HCT116 (cell line): ENCODE results near the gene ERMAP. TPM values are rescaled to one million over a fixed set of nuclear protein-coding genes. Genes with fewer than 3 reads are reported as not detected.

ENCODE experiments used
- ATAC-seq: fragments of 200-7000 bp; cut with Tn5 transposase; 2 replicates; pipeline ENCODE4 v1.9.1; 2020; ENCODE audit warnings: mild to moderate bottlenecking, moderate library complexity
- BruUV-seq: library from RNA; stranded (reverse); fragments of 400-500 nt; replicated peaks from 2 replicates; lab custom pipeline; 2021; lab: Mats Ljungman, UMichigan
- CTCF ChIA-PET: fragments of 300-600 bp; sonication (Branson Sonifier 250); formaldehyde crosslinking; loops from one replicate; lab custom pipeline; 2021; ENCODE audit warnings: antibody characterized with exemption; lab: Charles Lee
- POLR2A ChIA-PET: fragments of 300-600, 350-600 bp; sonication (Branson Sonifier 250); formaldehyde crosslinking; loops from one replicate; lab custom pipeline; 2021; ENCODE audit warnings: antibody characterized with exemption; lab: Charles Lee
- RAD21 ChIA-PET, 2 experiments: fragments of 300-600 bp; sonication (Branson Sonifier 250); formaldehyde crosslinking; loops; one replicate each; lab custom pipeline; 2023; ENCODE audit warnings: low total read pairs in 2 of 2; ENCODE audit not compliant: uncharacterized antibody in 2 of 2, unreplicated experiment in 2 of 2, low non-redundant PET in 1 of 2; lab: Charles Lee
- DNase-seq: peaks from one replicate; pipeline ENCODE4 v3.0.0-alpha.2; 2010; ENCODE audit warnings: low read depth, low spot score
- H2AFZ ChIP-seq: fragments of 200-600 bp; shearing (Covaris generic), sonication (generic); 2 replicates; pipeline ENCODE4 v1.6.1; 2017; ENCODE audit warnings: low read depth, mixed run types, mixed read lengths, antibody characterized with exemption, low read length; ENCODE audit not compliant: poor library complexity, severe bottlenecking
- H3K27ac ChIP-seq: 2 replicates; pipeline ENCODE4 v1.5.1; 2012; ENCODE audit warnings: low read depth, low read length
- H3K27me3 ChIP-seq: fragments of 200-600 bp; sonication (generic); 2 replicates; pipeline ENCODE4 v1.6.1; 2016; ENCODE audit warnings: mixed run types, low read length, mixed read lengths; ENCODE audit not compliant: insufficient read depth
- H3K36me3 ChIP-seq, 2 experiments: fragments of 200-500 bp in 1 of 2; fragments of 200-600 bp in 1 of 2; sonication (Bioruptor generic) in 1 of 2; sonication (generic) in 1 of 2; 2 replicates each; pipeline versions ENCODE4 v1.5.1 to v1.6.1; 2014 to 2016; ENCODE audit warnings: low read length in 2 of 2, inconsistent platforms in 1 of 2, mixed read lengths in 1 of 2, mixed run types in 1 of 2; ENCODE audit not compliant: insufficient read depth in 2 of 2, control insufficient read depth in 1 of 2
- H3K4me1 ChIP-seq, 2 experiments: fragments of 200-600 bp in 1 of 2; sonication (generic) in 1 of 2; 2 replicates each; pipeline versions ENCODE4 v1.5.1 to v1.6.1; 2012 to 2017; ENCODE audit warnings: low read length in 2 of 2, inconsistent platforms in 1 of 2, mild to moderate bottlenecking in 1 of 2, mixed read lengths in 1 of 2, mixed run types in 1 of 2, moderate library complexity in 1 of 2; ENCODE audit not compliant: insufficient read depth in 2 of 2, control insufficient read depth in 1 of 2
- H3K4me2 ChIP-seq: fragments of 200-600 bp; sonication (generic); 2 replicates; pipeline ENCODE4 v1.6.1; 2017; ENCODE audit warnings: mixed run types, low read length, mixed read lengths
- H3K4me3 ChIP-seq, 2 experiments: fragments of 200-600 bp in 1 of 2; sonication (generic) in 1 of 2; replicated peaks in 1 of 2; 2 replicates each; pipeline ENCODE4 v1.5.1; 2011 to 2016; ENCODE audit warnings: low read length in 2 of 2, control low read depth in 1 of 2, low read depth in 1 of 2, mild to moderate bottlenecking in 1 of 2, mixed read lengths in 1 of 2, mixed run types in 1 of 2
- H3K79me2 ChIP-seq: fragments of 200-600 bp; sonication (generic); 2 replicates; pipeline ENCODE4 v1.6.1; 2017; ENCODE audit warnings: mild to moderate bottlenecking, mixed run types, low read length, moderate library complexity, mixed read lengths; ENCODE audit not compliant: insufficient read depth
- H3K9ac ChIP-seq: fragments of 200-600 bp; sonication (generic); 2 replicates; pipeline ENCODE4 v1.6.1; 2016; ENCODE audit warnings: low read length, mixed read lengths
- H3K9me2 ChIP-seq: fragments of 200-600 bp; sonication (generic), shearing (Covaris generic); 2 replicates; pipeline ENCODE4 v1.6.1; 2017; ENCODE audit warnings: mixed run types, mild to moderate bottlenecking, moderate library complexity; ENCODE audit not compliant: insufficient read depth
- H3K9me3 ChIP-seq, 2 experiments: fragments of 200-500 bp in 1 of 2; fragments of 200-600 bp in 1 of 2; sonication (Bioruptor generic) in 1 of 2; sonication (generic) in 1 of 2; 2 replicates each; pipeline ENCODE4 v1.6.1; 2014 to 2017; ENCODE audit warnings: low read length in 2 of 2, mixed read lengths in 2 of 2, inconsistent platforms in 1 of 2, low read depth in 1 of 2, mild to moderate bottlenecking in 1 of 2, mixed run types in 1 of 2, moderate library complexity in 1 of 2; ENCODE audit not compliant: control insufficient read depth in 1 of 2, insufficient read depth in 1 of 2
- H4K20me1 ChIP-seq: fragments of 200-600 bp; sonication (generic), shearing (Covaris generic); 2 replicates; pipeline ENCODE4 v1.6.1; 2017; ENCODE audit warnings: mixed run types, mild to moderate bottlenecking, moderate library complexity; ENCODE audit not compliant: insufficient read depth
- CEBPB ChIP-seq: IDR thresholded peaks from 2 replicates; pipeline ENCODE4 v1.6.1; 2012; ENCODE audit warnings: low read depth
- EZH2 ChIP-seq: fragments of 200-600 bp; sonication (generic); IDR thresholded peaks from 2 replicates; pipeline ENCODE4 v1.6.1; 2017; ENCODE audit warnings: antibody characterized with exemption, mixed run types
- EZH2phosphoT487 ChIP-seq: fragments of 200-600 bp; IDR thresholded peaks from 2 replicates; pipeline ENCODE4 v1.6.1; 2018; ENCODE audit warnings: antibody characterized with exemption, borderline replicate concordance
- FOSL1 ChIP-seq: IDR thresholded peaks from 2 replicates; pipeline ENCODE4 v1.6.1; 2012; ENCODE audit warnings: low read depth
- JUND ChIP-seq: IDR thresholded peaks from 2 replicates; pipeline ENCODE4 v1.6.1; 2012
- POLR2AphosphoS5 ChIP-seq: IDR thresholded peaks from 2 replicates; pipeline ENCODE4 v1.6.1; 2011; ENCODE audit warnings: mild to moderate bottlenecking, low read depth, low read length, moderate library complexity
- SIN3A ChIP-seq: IDR thresholded peaks from 2 replicates; pipeline ENCODE4 v1.6.1; 2012; ENCODE audit warnings: low read depth
- TCF7L2 ChIP-seq: IDR thresholded peaks from 2 replicates; pipeline ENCODE4 v1.7.0; 2011; ENCODE audit warnings: borderline replicate concordance, inconsistent platforms; ENCODE audit not compliant: insufficient read depth, insufficient read length; ENCODE audit errors: extremely low read depth
- YY1 ChIP-seq: IDR thresholded peaks from 2 replicates; pipeline ENCODE4 v1.6.1; 2011; ENCODE audit warnings: low read length, low read depth, moderate library complexity, mild to moderate bottlenecking; ENCODE audit not compliant: insufficient replicate concordance; ENCODE audit errors: extremely low read depth
- ZBTB33 ChIP-seq: IDR thresholded peaks from 2 replicates; pipeline ENCODE4 v1.6.1; 2011; ENCODE audit warnings: mild to moderate bottlenecking, low read length, moderate library complexity; ENCODE audit not compliant: insufficient replicate concordance; ENCODE audit errors: extremely low read depth
- intact Hi-C: fragments of 100-400 bp; cut with micrococcal nuclease; formaldehyde crosslinking; loops from 2 replicates; pipeline ENCODE4 v1.10.0; 2022
- total RNA-seq: library from RNA; stranded (reverse); gene quantifications from one replicate; pipeline ENCODE4 v1.2.1, GENCODE V29; 2021; ENCODE audit not compliant: unreplicated experiment
- TF ChIP-seq, protein P1 (sequence below): IDR thresholded peaks from 2 replicates; pipeline ENCODE4 v1.6.1; 2012

Gene ERMAP
- total RNA-seq, 1 experiment from 2014 or later, result 5.4 TPM

- TF ChIP-seq SIN3A (no peak), YY1 (no peak)
- TF ChIP-seq, protein P1, sequence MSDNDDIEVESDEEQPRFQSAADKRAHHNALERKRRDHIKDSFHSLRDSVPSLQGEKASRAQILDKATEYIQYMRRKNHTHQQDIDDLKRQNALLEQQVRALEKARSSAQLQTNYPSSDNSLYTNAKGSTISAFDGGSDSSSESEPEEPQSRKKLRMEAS, result no peak
Observed at GRCh38 chr1:42820813-42821212, 3.9 kb downstream of the ERMAP start (continued).

- ATAC-seq, result no peak
- POLR2A ChIA-PET, result interaction anchor here (0.6 to 1.1 kb wide), 3 partner anchors 10 to 25 kb away, joined by 3 to 5 read pairs (median 4); partner anchors contain the start of gene ZNF691
- TF ChIP-seq, protein P1, result no peak
- TF ChIP-seq TCF7L2, result no peak
- TF ChIP-seq, all 23 proteins: peak for 0
- Histone ChIP-seq H3K79me2 (no peaks in the 10 kb centered on the region), H3K9me3 (no peaks in the 10 kb centered on the region), H3K4me3 (no peak overlapping the region), H3K9ac (no peak overlapping the region), H3K9me2 (no peaks in the 10 kb centered on the region), H3K27me3 (no peaks in the 10 kb centered on the region), H4K20me1 (no peaks in the 10 kb centered on the region), H3K4me2 (no peak overlapping the region), H3K27ac (no peak overlapping the region), H3K36me3 (no peaks in the 10 kb centered on the region), H3K4me1 (peaks cover 24 to 39% of the 10 kb centered on the region in 2 experiments), H2AFZ (no peak overlapping the region)
- BruUV-seq, result no TSS peak
- RAD21 ChIA-PET, result no interaction called here
- CTCF ChIA-PET, result interaction anchor here (0.7 kb wide), 1 partner anchor 25 kb away, joined by 3 read pairs; the partner anchor contains the start of gene ZNF691
- intact Hi-C loops, result no loop called here
- no peak for DNase-seq
Observed at GRCh38 chr1:42821690-42822089, 4.8 kb downstream of the ERMAP start.

DNA sequence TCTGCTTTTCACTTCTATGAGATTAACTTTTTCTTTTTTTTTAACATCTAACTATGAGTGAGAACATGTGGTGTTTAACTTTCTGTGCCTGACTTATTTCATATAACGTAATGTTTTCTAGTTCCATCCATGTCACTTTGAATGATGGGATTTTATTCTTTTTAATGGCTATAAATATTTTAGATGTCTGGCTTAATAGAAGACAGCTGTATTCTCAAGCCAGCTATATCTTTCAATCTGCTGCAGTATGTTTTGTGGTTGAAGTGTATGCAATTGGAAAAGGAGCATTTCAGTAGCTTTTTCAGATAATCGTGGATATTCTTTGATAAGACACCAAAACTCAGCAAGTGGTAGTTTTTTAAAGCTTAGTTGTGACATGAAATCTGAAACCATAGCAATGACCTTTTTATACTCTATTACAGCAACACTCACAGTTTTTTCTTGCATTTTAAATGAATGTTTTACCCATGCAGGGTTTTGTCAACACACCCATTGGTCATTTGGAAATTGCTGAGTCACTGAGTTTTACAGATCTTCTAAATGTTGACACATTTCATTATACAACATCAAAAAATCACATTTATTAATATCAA is 6.0 kb downstream of the ERMAP start:
- Histone ChIP-seq H3K4me3 (no peak overlapping the region), H3K4me2 (peak overlapping the region; percentile 55; the same call in 1 of the 2 replicates), H3K9ac (no peak overlapping the region), H2AFZ (no peak overlapping the region), H3K27ac (peak overlapping the region; percentile 56; the same call in 1 of the 2 replicates), H3K27me3 (no peaks in the 10 kb centered on the region), H3K36me3 (no peaks in the 10 kb centered on the region), H3K79me2 (no peaks in the 10 kb centered on the region), H3K9me2 (no peaks in the 10 kb centered on the region), H3K4me1 (peaks cover 21 to 33% of the 10 kb centered on the region in 2 experiments), H3K9me3 (no peaks in the 10 kb centered on the region), H4K20me1 (no peaks in the 10 kb centered on the region)
- POLR2A ChIA-PET, result interaction anchor here (0.7 kb wide), 1 partner anchor 24 kb away, joined by 3 read pairs; the partner anchor contains the start of gene ZNF691
- BruUV-seq, result no TSS peak
- ATAC-seq (no peak), DNase-seq (no peak)
- RAD21 ChIA-PET, result no interaction called here
- CTCF ChIA-PET, result interaction anchor here (1.1 kb wide), 1 partner anchor 251 kb away, joined by 4 read pairs; no protein-coding TSS in a partner anchor
- intact Hi-C loops, result no loop called here
- TF ChIP-seq JUND (no peak), EZH2phosphoT487 (no peak), YY1 (no peak), EZH2 (no peak), TCF7L2 (no peak), CEBPB (no peak), ZBTB33 (no peak), POLR2AphosphoS5 (no peak), FOSL1 (no peak)
